Measurements from ENCODE around the gene DEXI. TPM values are rescaled to one million over a fixed set of nuclear protein-coding genes. Genes with fewer than 3 reads are reported as not detected.

DEXI gene
- polyA plus RNA-seq, 6 donors from 2014 or later: 10.1 to 22.6 (median 15.6) TPM

DNA sequence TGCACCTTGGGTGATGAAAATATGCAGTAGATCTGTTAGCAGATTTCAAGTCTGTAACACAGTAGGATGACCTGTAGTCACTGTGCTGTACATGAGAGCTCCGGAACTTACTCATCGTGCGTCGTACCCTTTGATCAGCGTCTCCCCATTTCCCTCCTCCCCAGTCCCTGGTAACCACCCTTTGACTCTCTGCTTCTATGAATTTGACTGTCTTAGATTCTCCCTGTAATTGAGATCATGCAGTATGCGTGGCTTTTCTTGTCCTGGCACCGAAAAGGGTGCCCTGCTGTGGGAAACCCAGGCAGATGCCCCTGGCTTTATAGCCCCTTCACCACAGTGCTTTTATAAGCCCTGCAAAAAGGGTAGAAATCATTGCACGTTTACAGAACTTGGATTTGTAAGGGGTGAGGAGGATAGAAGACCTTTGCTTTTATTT is 22.6 kb upstream of the DEXI start:
- H3K9me3 Mint-ChIP-seq: no peaks in the 10 kb centered on the region
- H3K36me3 Mint-ChIP-seq: peaks cover 21 to 33% of the 10 kb centered on the region in 2 donors
- H3K27ac Mint-ChIP-seq: peak overlapping the region; percentile 6 to 95 (median 93)
- peaks cover 22 to 37% (median 26%) of the 10 kb centered on the region in 3 donors for H3K4me1 Mint-ChIP-seq
- DNase-seq (no peak), ATAC-seq (ENCODE audit: low read depth in 2 of 2) (peak in 1 of 2 donors; percentile 37)
- H3K27me3 Mint-ChIP-seq: no peaks in the 10 kb centered on the region
- H3K4me3 Mint-ChIP-seq: peak overlapping the region in 3 of 8 donors; percentile 32 to 36 (median 35)

DNA sequence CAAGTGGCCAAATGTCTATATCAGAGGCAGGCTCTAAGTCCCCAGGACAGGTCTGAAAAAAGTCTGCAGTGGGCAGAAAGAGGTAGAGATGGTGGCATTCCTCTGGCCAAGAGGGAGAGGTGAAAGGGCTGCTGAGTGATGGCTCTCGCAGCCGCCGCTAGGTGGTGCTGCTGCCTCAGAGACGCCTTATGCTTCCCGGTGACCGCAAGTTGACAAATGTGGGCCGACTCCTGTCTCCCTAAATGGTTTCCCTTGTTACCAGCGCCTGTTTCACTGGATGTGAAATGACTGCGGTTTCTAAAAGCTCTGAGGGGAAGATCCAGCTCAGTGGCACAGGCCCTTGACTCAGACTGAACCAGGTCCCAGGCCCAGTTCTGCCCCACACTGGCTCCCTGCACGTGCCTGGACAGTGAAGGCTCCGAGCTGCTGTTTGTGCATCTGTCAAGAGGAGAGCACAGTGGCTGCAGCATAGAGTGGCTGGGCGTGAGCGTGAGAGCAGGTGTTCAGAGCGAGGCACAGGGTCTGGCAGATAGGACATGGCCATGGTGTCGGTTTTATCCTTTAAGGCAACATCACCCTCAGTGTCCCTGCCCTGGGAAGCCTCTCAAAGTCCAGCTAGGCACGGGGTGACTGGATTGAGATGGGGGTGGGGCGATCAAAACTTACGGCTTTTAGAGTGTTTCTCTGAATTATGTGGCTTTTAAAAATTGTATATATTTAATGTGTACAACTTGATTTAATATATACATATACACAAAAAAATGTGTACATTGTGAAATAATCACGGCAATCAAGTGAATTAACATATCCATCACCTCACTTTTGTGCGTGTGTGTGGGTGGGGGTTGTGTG is 22.0 kb upstream of the DEXI start:
- Mint-ChIP-seq H3K9me3 (no peaks in the 10 kb centered on the region), H3K36me3 (peaks cover 21 to 29% of the 10 kb centered on the region in 2 donors), H3K27ac (peak overlapping the region; percentile 6 to 95 (median 86)), H3K27me3 (no peaks in the 10 kb centered on the region), H3K4me1 (peaks cover 22 to 37% (median 26%) of the 10 kb centered on the region in 3 donors), H3K4me3 (peak overlapping the region in 5 of 8 donors; percentile 26 to 52 (median 36))
- DNase-seq: peak; percentile 66
- peak; percentile 34 to 74 for ATAC-seq (ENCODE audit: low read depth in 2 of 2)

DNA sequence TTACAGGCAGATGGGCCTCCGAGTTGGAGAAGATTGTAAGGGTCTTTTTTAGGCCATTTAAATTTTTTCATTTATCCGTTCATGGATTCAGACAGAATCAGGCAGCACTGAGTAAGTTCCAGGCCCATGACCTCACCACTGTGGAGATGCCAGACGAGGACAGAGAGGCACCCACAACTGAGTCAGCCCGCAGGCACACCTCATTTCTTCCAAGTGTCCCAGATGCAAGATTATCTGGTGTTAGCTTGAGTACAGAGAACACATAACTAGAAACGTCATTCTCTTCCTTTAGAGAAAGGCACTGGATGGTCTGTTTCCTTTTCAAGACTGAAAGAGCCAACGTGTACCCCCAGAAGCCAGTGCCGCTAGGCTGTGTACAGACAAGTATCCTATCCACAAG is 19.0 kb upstream of the DEXI start:
- Mint-ChIP-seq H3K27me3 (no peaks in the 10 kb centered on the region), H3K27ac (no peak overlapping the region), H3K4me1 (peaks cover 33 to 42% (median 36%) of the 10 kb centered on the region in 3 donors), H3K4me3 (no peak overlapping the region), H3K9me3 (no peaks in the 10 kb centered on the region), H3K36me3 (peaks cover 17 to 38% of the 10 kb centered on the region in 2 donors)
- no peak for DNase-seq
- ATAC-seq (ENCODE audit: low read depth in 2 of 2): no peak

- no peak for ATAC-seq (ENCODE audit: low read depth in 2 of 2)
- H3K9me3 Mint-ChIP-seq: no peaks in the 10 kb centered on the region
- peaks cover 29 to 42% (median 36%) of the 10 kb centered on the region in 3 donors for H3K4me1 Mint-ChIP-seq
- peaks cover 11 to 33% of the 10 kb centered on the region in 2 donors for H3K36me3 Mint-ChIP-seq
- DNase-seq: no peak
- H3K27ac Mint-ChIP-seq: no peak overlapping the region
- no peaks in the 10 kb centered on the region for H3K27me3 Mint-ChIP-seq
- H3K4me3 Mint-ChIP-seq: no peak overlapping the region
These were observed 16.9 kb upstream of the DEXI start for GRCh38 chr16:10959161-10959560.

DNA sequence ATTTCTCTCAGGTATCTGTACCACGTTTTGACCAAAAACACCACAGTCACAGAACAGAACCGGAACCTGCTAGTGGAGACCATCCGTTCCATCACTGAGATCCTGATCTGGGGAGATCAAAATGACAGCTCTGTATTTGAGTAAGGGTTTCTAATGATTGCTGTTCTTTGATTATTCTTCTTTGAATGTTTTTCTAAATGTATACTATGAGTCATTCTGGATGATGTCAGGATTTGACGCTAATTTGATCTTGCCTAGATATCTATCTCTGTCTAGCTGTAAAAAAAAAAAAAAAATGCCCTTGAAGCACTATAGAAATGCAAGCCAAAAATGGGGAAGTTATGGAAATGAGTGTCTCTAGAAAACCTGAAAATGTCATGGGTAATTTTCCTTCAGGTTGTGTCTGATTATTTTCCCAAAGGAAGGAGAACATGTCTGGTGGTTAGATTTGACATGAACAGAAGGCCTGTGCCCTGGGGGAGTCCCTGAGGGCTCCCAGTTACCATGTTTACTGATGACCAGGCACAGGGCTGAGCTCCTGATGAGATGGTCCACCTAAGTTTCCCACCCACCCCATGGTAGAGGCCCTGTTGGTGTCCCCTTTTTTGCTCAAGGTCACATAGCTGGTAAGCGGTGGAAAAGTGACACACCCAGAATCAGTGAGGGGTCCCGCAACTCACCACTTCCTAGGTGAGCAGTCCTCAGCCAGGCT is 15.7 kb upstream of the DEXI start:
- ATAC-seq (ENCODE audit: low read depth in 2 of 2): peak; percentile 26 to 40
- H3K27ac Mint-ChIP-seq: peak overlapping the region in 3 of 6 donors; percentile 9 to 51 (median 43)
- H3K4me1 Mint-ChIP-seq: peaks cover 28 to 40% (median 39%) of the 10 kb centered on the region in 3 donors
- H3K27me3 Mint-ChIP-seq: no peaks in the 10 kb centered on the region
- DNase-seq: no peak
- H3K36me3 Mint-ChIP-seq: peaks cover 4 to 31% of the 10 kb centered on the region in 2 donors
- no peaks in the 10 kb centered on the region for H3K9me3 Mint-ChIP-seq
- peak overlapping the region in 1 of 8 donors; percentile 9 for H3K4me3 Mint-ChIP-seq

GRCh38 chr16:10954903-10955302 is 12.6 kb upstream of the DEXI start:
- Mint-ChIP-seq H3K4me3 (peak overlapping the region in 3 of 8 donors; percentile 12 to 67 (median 56)), H3K27me3 (no peaks in the 10 kb centered on the region), H3K9me3 (no peaks in the 10 kb centered on the region), H3K27ac (peak overlapping the region in 2 of 6 donors; percentile 26 to 79), H3K36me3 (peaks cover 0 to 9% of the 10 kb centered on the region in 2 donors), H3K4me1 (peaks cover 31 to 56% (median 55%) of the 10 kb centered on the region in 3 donors)
- no peak for ATAC-seq (ENCODE audit: low read depth in 2 of 2)
- DNase-seq: no peak

- H3K4me3 Mint-ChIP-seq: no peak overlapping the region
- peaks cover 42 to 77% (median 74%) of the 10 kb centered on the region in 3 donors for H3K4me1 Mint-ChIP-seq
- H3K9me3 Mint-ChIP-seq: no peaks in the 10 kb centered on the region
- DNase-seq (no peak), ATAC-seq (ENCODE audit: low read depth in 2 of 2) (no peak)
- H3K36me3 Mint-ChIP-seq: no peaks in the 10 kb centered on the region
- H3K27ac Mint-ChIP-seq: peak overlapping the region in 1 of 6 donors; percentile 54
- H3K27me3 Mint-ChIP-seq: no peaks in the 10 kb centered on the region
These were observed 8.8 kb upstream of the DEXI start for GRCh38 chr16:10951026-10951425.

- peak overlapping the region in 2 of 6 donors; percentile 43 to 79 for H3K27ac Mint-ChIP-seq
- no peaks in the 10 kb centered on the region for H3K27me3 Mint-ChIP-seq
- H3K4me3 Mint-ChIP-seq: peak overlapping the region in 6 of 8 donors; percentile 17 to 84 (median 66)
These were observed 8.1 kb upstream of the DEXI start for GRCh38 chr16:10950393-10950792.

DNA sequence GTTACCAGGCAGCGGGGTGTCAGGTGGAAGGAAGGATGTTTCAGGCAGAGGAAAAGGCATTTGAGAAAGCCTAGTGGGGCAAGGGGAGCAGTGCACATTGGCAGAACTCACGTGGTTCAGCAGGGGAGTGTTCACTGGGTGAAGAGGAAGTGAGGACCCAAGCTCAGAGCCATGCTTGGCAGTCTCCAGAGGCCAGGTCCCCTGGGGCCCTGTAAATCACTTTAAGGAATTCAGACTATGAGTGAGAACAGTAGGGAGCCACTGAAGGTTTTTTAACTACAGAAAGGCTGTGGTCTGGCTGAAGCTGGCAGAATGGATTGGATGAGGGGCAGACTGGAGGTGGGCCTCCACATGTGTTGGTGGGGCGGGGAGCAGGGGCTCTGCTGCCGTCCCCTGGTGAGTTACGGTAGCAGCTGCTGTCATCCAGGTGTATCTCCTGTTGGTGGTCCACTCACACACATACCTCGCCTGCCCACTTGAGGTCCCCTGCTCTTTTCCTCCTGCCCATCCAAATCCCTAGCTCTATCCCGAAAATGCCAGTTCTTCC is 7.2 kb upstream of the DEXI start:
- peak; percentile 90 to 91 for ATAC-seq (ENCODE audit: low read depth in 2 of 2)
- H3K4me1 Mint-ChIP-seq: peaks cover 39 to 76% (median 74%) of the 10 kb centered on the region in 3 donors
- peak; percentile 85 for DNase-seq
- H3K4me3 Mint-ChIP-seq: peak overlapping the region; percentile 53 to 85 (median 80)
- no peaks in the 10 kb centered on the region for H3K36me3 Mint-ChIP-seq
- no peaks in the 10 kb centered on the region for H3K27me3 Mint-ChIP-seq
- H3K9me3 Mint-ChIP-seq: no peaks in the 10 kb centered on the region
- peak overlapping the region; percentile 79 to 99 (median 93) for H3K27ac Mint-ChIP-seq

More at GRCh38 chr16:10950393-10950792, 8.1 kb upstream of the DEXI start:
- ATAC-seq (ENCODE audit: low read depth in 2 of 2) (no peak), DNase-seq (no peak)
- Mint-ChIP-seq H3K4me1 (peaks cover 43 to 78% (median 74%) of the 10 kb centered on the region in 3 donors), H3K9me3 (no peaks in the 10 kb centered on the region), H3K36me3 (no peaks in the 10 kb centered on the region)

GRCh38 chr16:10947211-10947787 is 5.0 kb upstream of the DEXI start:
- peaks cover 51 to 78% (median 70%) of the 10 kb centered on the region in 3 donors for H3K4me1 Mint-ChIP-seq
- H3K36me3 Mint-ChIP-seq: no peaks in the 10 kb centered on the region
- no peaks in the 10 kb centered on the region for H3K27me3 Mint-ChIP-seq
- H3K4me3 Mint-ChIP-seq: peak overlapping the region in 3 of 8 donors; percentile 66 to 89 (median 71)
- no peaks in the 10 kb centered on the region for H3K9me3 Mint-ChIP-seq
- peak overlapping the region in 3 of 6 donors; percentile 30 to 85 (median 77) for H3K27ac Mint-ChIP-seq
- ATAC-seq (ENCODE audit: low read depth in 2 of 2) (no peak), DNase-seq (no peak)

DNA sequence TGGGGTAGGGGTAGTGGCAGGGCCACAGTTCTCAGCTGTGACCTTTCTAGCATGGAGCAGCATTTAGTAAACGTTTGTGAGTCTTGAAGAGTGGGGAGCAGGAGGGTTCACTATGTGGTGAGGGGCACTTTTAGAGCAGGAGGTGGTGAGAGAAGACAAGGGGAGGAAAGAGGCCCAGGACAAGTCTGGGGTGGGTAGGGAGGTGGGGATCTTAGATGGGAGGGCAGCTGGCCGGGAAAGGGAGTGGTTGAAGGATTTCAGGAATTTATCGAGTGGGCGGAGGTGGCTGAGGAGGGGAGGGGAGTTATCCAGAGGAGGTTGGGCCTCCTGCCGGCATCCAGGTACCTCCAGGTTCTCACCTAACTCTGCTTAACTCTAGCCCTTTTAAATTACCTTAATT is 4.0 kb upstream of the DEXI start:
- Mint-ChIP-seq H3K4me1 (peaks cover 54 to 80% (median 70%) of the 10 kb centered on the region in 3 donors), H3K27me3 (no peaks in the 10 kb centered on the region), H3K27ac (peak overlapping the region in 4 of 6 donors; percentile 2 to 87 (median 34)), H3K4me3 (peak overlapping the region; percentile 17 to 96 (median 90)), H3K36me3 (no peaks in the 10 kb centered on the region), H3K9me3 (no peaks in the 10 kb centered on the region)
- ATAC-seq (ENCODE audit: low read depth in 2 of 2) (no peak), DNase-seq (no peak)

GRCh38 chr16:10945065-10945787 is 3.0 kb upstream of the DEXI start:
- peak overlapping the region; percentile 87 to 96 (median 91) for H3K4me3 Mint-ChIP-seq

More at GRCh38 chr16:10945065-10945787, 3.0 kb upstream of the DEXI start:
- H3K36me3 Mint-ChIP-seq: no peaks in the 10 kb centered on the region
- H3K27ac Mint-ChIP-seq: peak overlapping the region; percentile 69 to 94 (median 89)
- H3K4me1 Mint-ChIP-seq: peaks cover 62 to 85% (median 73%) of the 10 kb centered on the region in 3 donors
- H3K9me3 Mint-ChIP-seq: no peaks in the 10 kb centered on the region
- no peaks in the 10 kb centered on the region for H3K27me3 Mint-ChIP-seq
- DNase-seq (no peak), ATAC-seq (ENCODE audit: low read depth in 2 of 2) (no peak)
